Measurements from ENCODE around the gene DIP2A. TPM values are rescaled to one million over a fixed set of nuclear protein-coding genes. Genes with fewer than 3 reads are reported as not detected.

DIP2A gene
- total and polyA plus RNA-seq, 2 of the 8 experiments (the other 6 are each of a cell fraction or from before 2014, with no cell fraction given) = 16.0 to 27.1 TPM

DNA sequence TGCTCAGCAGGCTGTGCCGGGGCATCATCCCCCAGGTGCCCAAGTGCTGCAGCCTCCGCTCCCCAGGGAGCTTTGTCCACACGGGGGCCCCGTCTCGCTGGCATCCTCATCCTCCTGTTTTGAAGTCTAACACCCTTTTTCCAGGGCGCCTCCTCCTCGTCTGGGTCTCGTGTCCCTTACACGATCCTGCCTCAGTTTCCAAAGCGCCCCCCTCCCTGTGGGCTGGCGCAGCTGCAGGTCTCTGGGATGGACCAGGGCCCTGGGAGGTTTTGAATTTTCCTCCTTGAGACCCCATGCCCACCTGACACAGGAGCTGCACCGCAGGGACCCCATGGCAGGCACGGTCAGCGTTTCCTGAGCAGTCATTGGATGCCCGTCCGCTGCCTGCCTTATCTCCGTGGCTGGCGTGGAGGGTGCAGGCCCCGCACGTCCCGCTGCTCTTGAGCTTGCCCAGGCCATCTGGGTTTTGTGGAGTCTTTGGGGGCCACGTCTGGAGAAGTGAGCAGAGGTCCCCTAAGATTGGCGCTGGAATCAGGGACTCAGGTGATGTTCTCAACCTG lies 37.4 kb upstream of the DIP2A start:
- Histone ChIP-seq H3K56ac (replicated peaks; ENCODE audit: insufficient read length, low read depth, low read length) (no peak overlapping the region), H4K20me1 (replicated peaks in 1 of 2; ENCODE audit: control insufficient read depth in 1 of 2, insufficient read depth in 2 of 2, low read length in 2 of 2) (no peaks in the 10 kb centered on the region), H2BK120ac (replicated peaks; ENCODE audit: low read depth, low read length) (no peak overlapping the region), H3K27ac (ENCODE audit: low read depth, low read length) (no peak overlapping the region), H3K79me2 (ENCODE audit: control insufficient read depth in 1 of 2, insufficient read depth in 2 of 2, low read length in 2 of 2) (no peaks in the 10 kb centered on the region), H3K4me1 (replicated peaks in 1 of 4; ENCODE audit: control insufficient read depth in 3 of 4, insufficient read depth in 4 of 4, low read length in 3 of 4) (peaks cover 0 to 16% (median 6%) of the 10 kb centered on the region in 4 experiments; a peak in 5 of 7 replicates), H4K91ac (replicated peaks; ENCODE audit: insufficient read length, low read length) (no peak overlapping the region), H2BK12ac (ENCODE audit: low read depth, low read length) (no peak overlapping the region), H3K79me1 (ENCODE audit: low read depth, low read length) (no peaks in the 10 kb centered on the region), H2BK5ac (ENCODE audit: low read depth, low read length) (no peak overlapping the region), H3K9me3 (ENCODE audit: insufficient read depth in 2 of 2, low read depth in 1 of 2, low read length in 1 of 2) (no peaks in the 10 kb centered on the region), H3K18ac (ENCODE audit: extremely low read depth, low read length) (no peak overlapping the region), H2BK20ac (ENCODE audit: low read length) (no peak overlapping the region), H3K36me3 (ENCODE audit: control insufficient read depth in 2 of 4, insufficient read depth in 4 of 4, low read length in 3 of 4) (peaks cover 4 to 18% (median 12%) of the 10 kb centered on the region in 4 experiments; a peak in 6 of 8 replicates), H3K23ac (ENCODE audit: insufficient read length) (no peak overlapping the region), H3K4me2 (ENCODE audit: insufficient read depth in 1 of 2, low read depth in 2 of 2, low read length in 2 of 2) (no peak overlapping the region), H4K8ac (ENCODE audit: extremely low read depth, insufficient read depth, low read length) (no peak overlapping the region), H3K9ac (replicated peaks in 1 of 4; ENCODE audit: extremely low read depth in 1 of 4, low read depth in 3 of 4, low read length in 3 of 4) (no peak overlapping the region), H3K4ac (replicated peaks; ENCODE audit: insufficient read length, low read depth, low read length) (no peak overlapping the region), H3K14ac (ENCODE audit: insufficient read length) (no peak overlapping the region), H3K23me2 (ENCODE audit: low read depth, low read length) (0 out of 2 replicates have a peak, but pooled peaks cover 2% of the 10 kb centered on the region), H4K5ac (ENCODE audit: insufficient read length, low read depth, low read length) (no peak overlapping the region), H2AK5ac (ENCODE audit: low read depth, low read length) (no peak overlapping the region), H2BK15ac (ENCODE audit: low read length) (no peak overlapping the region), H3K27me3 (replicated peaks in 1 of 4; ENCODE audit: control insufficient read depth in 3 of 4, extremely low read depth in 1 of 4, insufficient read depth in 3 of 4, low read length in 3 of 4) (no peaks in the 10 kb centered on the region), H2AFZ (ENCODE audit: low read length) (no peak overlapping the region), H3K4me3 (ENCODE audit: extremely low read depth in 1 of 4, insufficient read depth in 2 of 4, low read depth in 3 of 4, low read length in 4 of 4) (no peak overlapping the region)
- POLR2A ChIA-PET (ENCODE audit: partially characterized antibody) = interaction anchor here (1.9 kb wide), 1 partner anchor 9 kb away, joined by 7 read pairs; no protein-coding TSS in a partner anchor
- 85% methylated on average over 23 of the region's 23 CpGs; no CpG with 5 or more reads in 1 of the 2 experiments for WGBS, 2 experiments (ENCODE audit: extremely low coverage in 1 of 2, insufficient coverage in 1 of 2, insufficient read length in 1 of 2, insufficient replicate concordance in 2 of 2, low coverage in 1 of 2, low lambda C conversion rate in 2 of 2, missing lambda C conversion rate in 1 of 2)
- CTCF ChIA-PET (ENCODE audit: partially characterized antibody) = no interaction called here
- FAIRE-seq (no peak), DNase-seq (ENCODE audit: low read depth in 1 of 2, low spot score in 2 of 2) (no peak)
- TF ChIP-seq SP2 (IDR thresholded peaks at IDR 0.05; ENCODE audit: low read length) (no peak), SIRT6 (IDR thresholded peaks at IDR 0.05; ENCODE audit: low read length) (no peak), POLR2A (IDR thresholded peaks at IDR 0.05; ENCODE audit: control extremely low read depth in 1 of 2, low read depth in 2 of 2, low read length in 2 of 2) (no peak), NANOG (IDR thresholded peaks at IDR 0.05; ENCODE audit: insufficient read depth, low read depth, low read length, poor library complexity, severe bottlenecking) (no peak), CEBPB (IDR thresholded peaks at IDR 0.05; ENCODE audit: low read depth, low read length) (no peak), EZH2 (IDR thresholded peaks at IDR 0.05; ENCODE audit: low read depth, low read length, severe bottlenecking) (no peak), MAFK (IDR thresholded peaks at IDR 0.05; ENCODE audit: low read depth, low read length) (no peak), CBX8 (IDR thresholded peaks at IDR 0.05; ENCODE audit: borderline replicate concordance, low read depth, low read length) (no peak), RAD21 (IDR thresholded peaks at IDR 0.05 in 1 of 2, conservative IDR thresholded peaks at IDR 0.05 in 1 of 2; ENCODE audit: low read depth in 2 of 2, low read length in 2 of 2) (no peak), EGR1 (IDR thresholded peaks at IDR 0.05; ENCODE audit: borderline replicate concordance, low read depth, low read length) (no peak), HDAC6 (IDR thresholded peaks at IDR 0.05; ENCODE audit: low read depth, low read length) (no peak), BCL11A (IDR thresholded peaks at IDR 0.05; ENCODE audit: low read depth in 2 of 2, low read length in 2 of 2) (no peak), JUN (IDR thresholded peaks at IDR 0.05; ENCODE audit: low read depth, low read length) (no peak)
